GM18499 (cell line): ENCODE data around the gene TEX47.

Experiments
- ATAC-seq: cut with Tn5 transposase; IDR thresholded peaks from one replicate; pipeline ENCODE4 v1.9.1; 2021; ENCODE audit warnings: moderate number of reproducible peaks; ENCODE audit not compliant: insufficient read depth, unreplicated experiment

Gene TEX47

DNA sequence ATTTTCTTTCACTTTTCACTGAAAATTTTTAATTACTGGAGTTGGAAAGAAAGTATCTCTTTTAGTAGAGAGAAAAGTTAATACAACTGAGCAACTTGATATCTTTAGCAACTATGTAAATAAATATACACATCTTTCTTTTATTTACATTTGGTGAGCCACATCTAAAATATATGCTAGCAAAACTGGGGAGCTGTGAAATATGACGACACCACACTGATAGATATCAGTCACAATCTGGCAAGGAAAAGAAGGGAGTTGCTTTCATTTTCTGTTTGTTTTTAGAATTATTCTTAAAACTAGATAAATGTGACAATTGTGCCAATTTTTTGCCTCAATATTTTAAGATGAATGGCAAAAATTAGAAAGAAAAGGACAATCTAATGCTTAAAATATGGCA lies 38.7 kb downstream of the TEX47 start:
- no peak for ATAC-seq

DNA sequence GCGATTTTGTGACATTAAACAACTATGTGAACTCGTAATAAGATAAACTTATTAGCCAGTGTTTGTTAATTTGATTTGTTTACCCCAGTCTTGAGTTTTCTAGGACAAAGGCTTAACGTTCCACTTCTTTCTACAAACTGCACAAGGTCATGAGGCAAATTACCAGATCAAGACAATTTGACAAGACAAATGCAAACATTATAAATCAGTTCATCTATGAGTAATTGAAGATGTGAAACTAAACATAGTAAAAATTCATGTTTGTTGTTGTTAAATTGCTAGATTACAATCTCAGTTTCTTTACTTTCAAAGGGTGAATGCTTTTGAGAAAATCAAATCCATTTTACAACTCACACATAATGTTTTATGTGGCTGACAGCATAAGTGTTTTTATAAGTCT lies 49.4 kb downstream of the TEX47 start:
- ATAC-seq: no peak
